Measurements from ENCODE around the gene ADAMTS10. TPM values are rescaled to one million over a fixed set of nuclear protein-coding genes. Genes with fewer than 3 reads are reported as not detected.
"Not testable (repeated sequence)": the region's sequence is repeated elsewhere in the genome, so short reads cannot be mapped to it uniquely, and the experiment has no call there.

ADAMTS10 gene
- total and polyA plus RNA-seq, 4 donors = 9.1 to 44.1 (median 15.3) TPM

DNA sequence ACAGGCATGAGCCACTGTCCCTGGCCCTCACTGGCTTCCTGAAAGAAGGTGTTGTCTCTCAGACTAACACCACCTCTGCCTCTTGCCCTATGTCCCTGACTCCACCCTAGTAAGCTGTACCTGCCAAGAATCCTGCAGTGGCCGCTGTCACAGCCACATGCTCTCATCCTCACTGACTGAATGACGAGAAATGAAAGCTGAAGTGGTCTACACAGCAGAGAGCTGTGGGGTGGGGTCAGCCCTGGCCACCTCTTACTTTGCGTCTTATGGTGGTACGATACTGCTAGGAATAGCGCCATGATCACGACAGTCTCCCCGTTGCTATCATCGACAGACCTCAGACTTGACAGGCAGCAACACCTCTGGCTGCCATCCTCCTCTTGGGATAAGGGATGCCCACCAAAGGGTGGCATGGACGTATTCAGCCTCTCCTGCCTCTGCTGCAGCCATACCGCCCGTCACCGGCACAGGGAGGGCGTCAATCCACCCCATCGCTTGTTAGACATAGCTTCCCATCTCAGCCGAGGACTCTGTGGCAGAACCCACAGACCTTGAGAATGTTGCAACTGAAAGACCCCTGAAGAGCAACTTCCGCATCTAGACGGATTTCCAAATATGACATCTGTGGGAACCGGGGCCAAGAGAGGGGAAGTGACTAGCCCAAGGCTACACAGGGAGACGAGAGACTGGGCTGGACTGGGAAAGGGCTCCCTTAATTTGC lies 34.1 kb downstream of the ADAMTS10 start:
- H3K36me3 ChIP-seq (ENCODE audit: control insufficient read depth in 4 of 4, insufficient read depth in 4 of 4, low read length in 4 of 4) = no peaks in the 10 kb centered on the region
- H3K27ac ChIP-seq (ENCODE audit: low read depth in 1 of 2, low read length in 1 of 2) = peak overlapping the region in 1 of 2 donors; percentile 85
- no peak for DNase-seq
- H3K9me3 ChIP-seq (ENCODE audit: control insufficient read depth in 4 of 4, insufficient read depth in 3 of 4, low read length in 3 of 4) = no peaks in the 10 kb centered on the region
- peaks cover 0 to 14% (median 0%) of the 10 kb centered on the region in 5 donors for H3K4me1 ChIP-seq (ENCODE audit: control insufficient read depth in 5 of 5, insufficient read depth in 5 of 5, low read length in 5 of 5)
- no peak overlapping the region for H3K9ac ChIP-seq (ENCODE audit: insufficient read depth in 1 of 2, low read length in 2 of 2)
- peak overlapping the region; percentile 36 for H3K4me3 ChIP-seq
- H3K27me3 ChIP-seq (ENCODE audit: control insufficient read depth in 3 of 3, insufficient read depth in 3 of 3, low read length in 2 of 3) = peaks cover 0 to 6% (median 0%) of the 10 kb centered on the region in 3 donors
- 27 to 47% methylated on average over 19 of the region's 19 CpGs for WGBS, 2 donors
- no peak for ATAC-seq (ENCODE audit: insufficient read depth, low FRiP score)
- TF ChIP-seq, protein P1, sequence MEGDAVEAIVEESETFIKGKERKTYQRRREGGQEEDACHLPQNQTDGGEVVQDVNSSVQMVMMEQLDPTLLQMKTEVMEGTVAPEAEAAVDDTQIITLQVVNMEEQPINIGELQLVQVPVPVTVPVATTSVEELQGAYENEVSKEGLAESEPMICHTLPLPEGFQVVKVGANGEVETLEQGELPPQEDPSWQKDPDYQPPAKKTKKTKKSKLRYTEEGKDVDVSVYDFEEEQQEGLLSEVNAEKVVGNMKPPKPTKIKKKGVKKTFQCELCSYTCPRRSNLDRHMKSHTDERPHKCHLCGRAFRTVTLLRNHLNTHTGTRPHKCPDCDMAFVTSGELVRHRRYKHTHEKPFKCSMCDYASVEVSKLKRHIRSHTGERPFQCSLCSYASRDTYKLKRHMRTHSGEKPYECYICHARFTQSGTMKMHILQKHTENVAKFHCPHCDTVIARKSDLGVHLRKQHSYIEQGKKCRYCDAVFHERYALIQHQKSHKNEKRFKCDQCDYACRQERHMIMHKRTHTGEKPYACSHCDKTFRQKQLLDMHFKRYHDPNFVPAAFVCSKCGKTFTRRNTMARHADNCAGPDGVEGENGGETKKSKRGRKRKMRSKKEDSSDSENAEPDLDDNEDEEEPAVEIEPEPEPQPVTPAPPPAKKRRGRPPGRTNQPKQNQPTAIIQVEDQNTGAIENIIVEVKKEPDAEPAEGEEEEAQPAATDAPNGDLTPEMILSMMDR (IDR thresholded peaks at IDR 0.05; ENCODE audit: control extremely low read depth, extremely low read depth) = no peak

DNA sequence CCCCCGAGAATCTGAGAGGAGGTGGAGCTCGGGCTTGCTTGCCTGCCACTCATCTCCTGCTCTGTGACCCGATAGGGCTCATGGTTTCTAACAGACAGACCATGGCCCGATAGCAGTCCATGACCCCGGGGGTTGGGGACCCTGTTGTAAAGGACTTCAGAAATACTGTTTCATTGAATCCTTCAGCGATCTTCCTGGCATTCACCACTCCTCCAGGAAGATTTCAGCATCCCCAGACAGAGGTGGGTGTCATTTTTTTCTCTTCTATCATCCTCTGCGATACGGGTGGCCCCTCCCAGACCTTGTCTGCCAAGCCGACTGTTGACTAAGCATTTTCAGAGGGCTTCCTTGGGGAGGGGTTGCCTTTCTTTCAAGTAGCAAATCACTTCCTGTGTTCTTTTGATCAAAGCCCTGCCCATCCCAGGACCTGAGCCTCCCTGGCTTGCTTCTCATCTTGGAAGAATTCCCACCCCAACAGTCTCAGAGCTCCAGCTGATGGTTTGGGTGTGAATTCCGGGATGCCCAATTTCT lies 35.0 kb downstream of the ADAMTS10 start:
- peaks cover 0 to 15% (median 0%) of the 10 kb centered on the region in 5 donors for H3K4me1 ChIP-seq (ENCODE audit: control insufficient read depth in 5 of 5, insufficient read depth in 5 of 5, low read length in 5 of 5)
- H3K36me3 ChIP-seq (ENCODE audit: control insufficient read depth in 4 of 4, insufficient read depth in 4 of 4, low read length in 4 of 4) = no peaks in the 10 kb centered on the region
- no peak overlapping the region for H3K27ac ChIP-seq (ENCODE audit: low read depth in 1 of 2, low read length in 1 of 2)
- ATAC-seq (ENCODE audit: insufficient read depth, low FRiP score) (no peak), DNase-seq (peak in 1 of 3 donors; percentile 32)
- peaks cover 0 to 6% (median 0%) of the 10 kb centered on the region in 3 donors for H3K27me3 ChIP-seq (ENCODE audit: control insufficient read depth in 3 of 3, insufficient read depth in 3 of 3, low read length in 2 of 3)
- no peak overlapping the region for H3K4me3 ChIP-seq
- no peaks in the 10 kb centered on the region for H3K9me3 ChIP-seq (ENCODE audit: control insufficient read depth in 4 of 4, insufficient read depth in 3 of 4, low read length in 3 of 4)
- 22 to 30% methylated on average over 10 of the region's 10 CpGs for WGBS, 2 donors
- H3K9ac ChIP-seq (ENCODE audit: insufficient read depth in 1 of 2, low read length in 2 of 2) = no peak overlapping the region
- TF ChIP-seq, protein P1 (IDR thresholded peaks at IDR 0.05; ENCODE audit: control extremely low read depth, extremely low read depth) = no peak

DNA sequence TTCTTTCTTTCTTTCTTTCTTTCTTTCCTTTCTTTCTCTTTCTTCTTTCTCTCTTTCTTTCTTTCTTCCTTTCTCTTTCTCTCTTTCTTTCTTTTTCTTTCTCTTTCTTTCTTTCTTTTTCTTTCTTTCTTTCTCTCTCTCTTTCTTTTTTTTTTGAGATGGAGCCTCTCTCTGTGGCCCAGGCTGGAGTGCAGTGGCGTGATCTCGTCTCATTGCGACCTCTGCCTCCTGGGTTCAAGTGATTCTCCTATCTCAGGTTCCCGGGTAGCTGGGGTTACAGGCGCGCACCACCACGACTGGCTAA lies 35.9 kb downstream of the ADAMTS10 start:
- peaks cover 0 to 12% (median 0%) of the 10 kb centered on the region in 5 donors for H3K4me1 ChIP-seq (ENCODE audit: control insufficient read depth in 5 of 5, insufficient read depth in 5 of 5, low read length in 5 of 5)
- WGBS, 2 donors = 89 to 90% methylated on average over 7 of the region's 7 CpGs
- not testable (repeated sequence) for H3K27me3 ChIP-seq (ENCODE audit: control insufficient read depth in 3 of 3, insufficient read depth in 3 of 3, low read length in 2 of 3); DNase-seq; H3K9ac ChIP-seq (ENCODE audit: insufficient read depth in 1 of 2, low read length in 2 of 2); H3K27ac ChIP-seq (ENCODE audit: low read depth in 1 of 2, low read length in 1 of 2); H3K9me3 ChIP-seq (ENCODE audit: control insufficient read depth in 4 of 4, insufficient read depth in 3 of 4, low read length in 3 of 4); ATAC-seq (ENCODE audit: insufficient read depth, low FRiP score); H3K36me3 ChIP-seq (ENCODE audit: control insufficient read depth in 4 of 4, insufficient read depth in 4 of 4, low read length in 4 of 4); H3K4me3 ChIP-seq

DNA sequence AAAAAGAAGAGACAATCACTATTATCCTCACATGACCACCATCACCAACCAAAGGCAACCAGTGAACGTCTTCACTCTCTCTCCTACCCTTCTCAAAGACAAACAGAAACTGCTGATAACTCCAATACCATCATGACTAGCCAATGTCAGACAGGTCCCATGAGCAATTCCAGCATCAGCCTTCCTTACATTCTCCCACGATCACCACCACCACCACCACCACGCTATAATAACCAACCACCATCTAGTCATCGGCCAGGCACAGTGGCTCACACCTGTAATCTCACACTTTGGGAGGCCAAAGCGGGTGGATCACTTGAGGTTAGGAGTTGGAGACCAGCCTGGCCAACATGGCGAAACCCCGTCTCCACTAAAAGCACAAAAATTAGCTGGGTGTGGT lies 37.2 kb downstream of the ADAMTS10 start:
- DNase-seq (no peak), ATAC-seq (ENCODE audit: insufficient read depth, low FRiP score) (no peak)
- no peaks in the 10 kb centered on the region for H3K36me3 ChIP-seq (ENCODE audit: control insufficient read depth in 4 of 4, insufficient read depth in 4 of 4, low read length in 4 of 4)
- TF ChIP-seq, protein P1 (IDR thresholded peaks at IDR 0.05; ENCODE audit: control extremely low read depth, extremely low read depth) = no peak
- peaks cover 0 to 11% (median 0%) of the 10 kb centered on the region in 5 donors for H3K4me1 ChIP-seq (ENCODE audit: control insufficient read depth in 5 of 5, insufficient read depth in 5 of 5, low read length in 5 of 5)
- H3K9ac ChIP-seq (ENCODE audit: insufficient read depth in 1 of 2, low read length in 2 of 2) = no peak overlapping the region
- peaks cover 0 to 3% (median 0%) of the 10 kb centered on the region in 4 donors for H3K9me3 ChIP-seq (ENCODE audit: control insufficient read depth in 4 of 4, insufficient read depth in 3 of 4, low read length in 3 of 4)
- H3K27ac ChIP-seq (ENCODE audit: low read depth in 1 of 2, low read length in 1 of 2) = no peak overlapping the region
- H3K4me3 ChIP-seq = no peak overlapping the region
- WGBS, 2 donors = 82 to 85% methylated on average over 7 of the region's 7 CpGs
- H3K27me3 ChIP-seq (ENCODE audit: control insufficient read depth in 3 of 3, insufficient read depth in 3 of 3, low read length in 2 of 3) = peaks cover 0 to 6% (median 0%) of the 10 kb centered on the region in 3 donors
